Endothelial cell of umbilical vein (primary cell): Measurements from ENCODE around the gene TAF5L. TPM values are rescaled to one million over a fixed set of nuclear protein-coding genes. Genes with fewer than 3 reads are reported as not detected.

Source experiments
- BruUV-seq: library from RNA; stranded (reverse); fragments of 400-500 nt; replicated peaks from 2 replicates; lab custom pipeline; 2021; lab: Mats Ljungman, UMichigan
- CTCF ChIA-PET: fragments of 300-600, 350-600 bp; sonication (Branson Sonifier 250); formaldehyde crosslinking; loops from one replicate; lab custom pipeline; 2021; ENCODE audit warnings: antibody characterized with exemption, inconsistent platforms; lab: Charles Lee
- POLR2A ChIA-PET: fragments of 300-600, 350-600 bp; sonication (Branson Sonifier 250); formaldehyde crosslinking; loops from one replicate; lab custom pipeline; 2021; ENCODE audit warnings: antibody characterized with exemption, inconsistent platforms; lab: Charles Lee
- DNase-seq: peaks from one replicate; pipeline ENCODE4 v3.0.0-alpha.2; 2011; ENCODE audit warnings: low read depth, low spot score
- FAIRE-seq: peaks from 2 replicates; lab custom pipeline; 2011; peaks lifted over from hg19 to GRCh38; lab: Jason Lieb, UNC
- H2AFZ ChIP-seq: 2 replicates; pipeline ENCODE4 v1.6.0; 2012; ENCODE audit warnings: low read depth, low read length, control low read depth, inconsistent platforms
- H3K27ac ChIP-seq: 2 replicates; pipeline ENCODE4 v1.5.1; 2011; ENCODE audit warnings: low read depth, mild to moderate bottlenecking, control low read depth, low read length, moderate library complexity; ENCODE audit not compliant: insufficient read depth
- H3K27me3 ChIP-seq, 2 experiments: 2 replicates each; pipeline versions ENCODE4 v1.6.0 to v1.6.1; 2011; ENCODE audit warnings: low read length in 2 of 2, mixed read lengths in 1 of 2; ENCODE audit not compliant: control insufficient read depth in 2 of 2, insufficient read depth in 2 of 2
- H3K36me3 ChIP-seq, 2 experiments: 2 replicates in 1 of 2; 3 replicates in 1 of 2; pipeline ENCODE4 v1.5.1; 2011; ENCODE audit warnings: low read length in 2 of 2, mild to moderate bottlenecking in 1 of 2, moderate library complexity in 1 of 2; ENCODE audit not compliant: control insufficient read depth in 2 of 2, insufficient read depth in 2 of 2; ENCODE audit errors: extremely low read depth in 1 of 2
- H3K4me1 ChIP-seq: 3 replicates; pipeline ENCODE4 v1.5.1; 2011; ENCODE audit warnings: mild to moderate bottlenecking, low read length; ENCODE audit not compliant: control insufficient read depth, insufficient read depth; ENCODE audit errors: extremely low read depth
- H3K4me2 ChIP-seq: 2 replicates; pipeline ENCODE4 v1.6.1; 2011; ENCODE audit warnings: low read length, control low read depth, mixed read lengths; ENCODE audit not compliant: insufficient read depth
- H3K4me3 ChIP-seq, 3 experiments: fragments of 200-600 bp in 1 of 3; sonication (generic), shearing (Covaris generic) in 1 of 3; replicated peaks in 1 of 3; 2 replicates each; pipeline ENCODE4 v1.5.1; 2011 to 2016; ENCODE audit warnings: control low read depth in 3 of 3, low read length in 3 of 3, mild to moderate bottlenecking in 2 of 3, inconsistent platforms in 1 of 3, low read depth in 1 of 3, moderate library complexity in 1 of 3; ENCODE audit not compliant: insufficient read depth in 1 of 3
- H3K79me2 ChIP-seq: 2 replicates; pipeline ENCODE4 v1.6.0; 2012; ENCODE audit warnings: low read length, inconsistent platforms; ENCODE audit not compliant: control insufficient read depth, insufficient read depth
- H3K9ac ChIP-seq: replicated peaks from 2 replicates; pipeline ENCODE3; 2011; ENCODE audit warnings: low read length, control low read depth; ENCODE audit not compliant: insufficient read depth; ENCODE audit errors: extremely low read depth
- H3K9me1 ChIP-seq: replicated peaks from 3 replicates; pipeline ENCODE4 v1.6.0; 2011; ENCODE audit warnings: mild to moderate bottlenecking, low read length; ENCODE audit not compliant: control insufficient read depth, insufficient read depth; ENCODE audit errors: extremely low read depth
- H3K9me3 ChIP-seq: replicated peaks from 2 replicates; pipeline ENCODE4 v1.5.1; 2012; ENCODE audit warnings: low read length, inconsistent platforms; ENCODE audit not compliant: control insufficient read depth, insufficient read depth
- H4K20me1 ChIP-seq: replicated peaks from 2 replicates; pipeline ENCODE3; 2011; ENCODE audit warnings: mild to moderate bottlenecking, low read length; ENCODE audit not compliant: control insufficient read depth, insufficient read depth; ENCODE audit errors: extremely low read depth
- CTCF ChIP-seq, 2 donors: IDR thresholded peaks; 1 replicate in 1 of 2; 2 replicates in 1 of 2; pipeline ENCODE4 v1.5.1; 2011; ENCODE audit warnings: low read length in 2 of 2, mild to moderate bottlenecking in 2 of 2, moderate library complexity in 2 of 2, control low read depth in 1 of 2, inconsistent platforms in 1 of 2, low read depth in 1 of 2; ENCODE audit not compliant: insufficient read depth in 1 of 2; ENCODE audit errors: extremely low read depth in 1 of 2
- EZH2 ChIP-seq: IDR thresholded peaks from 2 replicates; pipeline ENCODE4 v1.6.1; 2012; ENCODE audit warnings: borderline replicate concordance, low read depth, mild to moderate bottlenecking, moderate library complexity, low read length, inconsistent platforms; ENCODE audit not compliant: severe bottlenecking
- FOS ChIP-seq: IDR thresholded peaks from 2 replicates; pipeline ENCODE4 v1.6.1; 2011; ENCODE audit warnings: mild to moderate bottlenecking, low read length, moderate library complexity, borderline replicate concordance; ENCODE audit not compliant: insufficient read depth
- GATA2 ChIP-seq: IDR thresholded peaks from 2 replicates; pipeline ENCODE4 v1.7.0; 2011; ENCODE audit warnings: low read depth, mild to moderate bottlenecking, moderate library complexity, mixed read lengths, low read length; ENCODE audit not compliant: insufficient read length, insufficient read depth
- JUN ChIP-seq: IDR thresholded peaks from 2 replicates; pipeline ENCODE4 v1.6.1; 2011; ENCODE audit warnings: borderline replicate concordance, low read depth; ENCODE audit not compliant: insufficient read length, insufficient read depth
- MAX ChIP-seq: IDR thresholded peaks from 2 replicates; pipeline ENCODE4 v1.6.1; 2011; ENCODE audit not compliant: insufficient read depth, insufficient read length
- MYC ChIP-seq: IDR thresholded peaks from one replicate; pipeline ENCODE4 v1.6.1; 2011; ENCODE audit warnings: mild to moderate bottlenecking, low read depth, low read length
- POLR2A ChIP-seq: IDR thresholded peaks from 2 replicates; pipeline ENCODE4 v1.6.1; 2012; ENCODE audit warnings: low read depth, mild to moderate bottlenecking, control low read depth, low read length
- POLR2AphosphoS5 ChIP-seq: IDR thresholded peaks from 2 replicates; pipeline ENCODE4 v1.6.1; 2012; ENCODE audit warnings: low read depth, mild to moderate bottlenecking, control low read depth, low read length, moderate library complexity; ENCODE audit not compliant: insufficient read depth
- dilution Hi-C: fragments of 300-500 bp; cut with MboI; formaldehyde crosslinking; loops from one replicate; pipeline ENCODE4 v1.15.0; 2019; ENCODE audit warnings: low sequenced_read_pairs; ENCODE audit not compliant: extremely low pct_ligation_motif_present
- intact Hi-C: fragments of 100-400 bp; cut with micrococcal nuclease; formaldehyde crosslinking; loops from one replicate; pipeline ENCODE4 v1.10.0; 2022
- polyA plus RNA-seq, 4 experiments: library from polyadenylated mRNA; depleted of rRNA in 3 of 4; stranded (reverse) in 3 of 4; unstranded in 1 of 4; fragments of >200 nt; gene quantifications; 2 replicates each; pipeline versions ENCODE4 v1.2.1 to v1.2.3, GENCODE V29; 2011 to 2012; ENCODE audit warnings: missing spikeins in 1 of 4
- total RNA-seq: library from RNA; stranded (reverse); gene quantifications from 2 replicates; pipeline ENCODE4 v1.2.3, GENCODE V29; 2021

TAF5L gene
- total and polyA plus RNA-seq, 2 donors (not counting 3 experiments of a cell fraction or from before 2014, with no cell fraction given): 21.1 to 24.8 TPM

GRCh38 chr1:229637746-229638145 lies 11.8 kb upstream of the TAF5L start:
- TF ChIP-seq GATA2 (no peak), MYC (no peak), CTCF (IDR thresholded peaks at IDR 0.05; ENCODE audit: extremely low read depth in 1 of 2, insufficient read depth in 1 of 2, low read depth in 1 of 2, low read length in 2 of 2) (no peak), FOS (no peak), JUN (no peak), EZH2 (no peak), POLR2A (no peak), MAX (no peak), POLR2AphosphoS5 (no peak)
- Histone ChIP-seq H3K9ac (no peak overlapping the region), H2AFZ (no peak overlapping the region), H3K4me3 (no peak overlapping the region), H3K27ac (no peak overlapping the region), H3K4me2 (no peak overlapping the region), H3K9me1 (no peaks in the 10 kb centered on the region), H3K4me1 (no peaks in the 10 kb centered on the region), H4K20me1 (no peaks in the 10 kb centered on the region), H3K79me2 (peaks cover 28% of the 10 kb centered on the region), H3K36me3 (peaks cover 6 to 22% of the 10 kb centered on the region in 2 experiments), H3K27me3 (no peaks in the 10 kb centered on the region), H3K9me3 (no peaks in the 10 kb centered on the region)
- dilution Hi-C loops: no loop called here
- intact Hi-C loops: no loop called here
- no TSS peak for BruUV-seq
- FAIRE-seq: no peak
- ChIA-PET POLR2A (no interaction called here), CTCF (interaction anchor here (1.2 to 2.2 kb wide), 2 partner anchors 24 to 79 kb away, joined by 3 to 6 read pairs; partner anchors contain the start of gene ABCB10)
- DNase-seq: no peak
